GM18499 (cell line): ENCODE data around the gene CCL16.
"Not testable (repeated sequence)": the region's sequence is repeated elsewhere in the genome, so short reads cannot be mapped to it uniquely, and the experiment has no call there.

Experiments used
- ATAC-seq: cut with Tn5 transposase; IDR thresholded peaks from one replicate; pipeline ENCODE4 v1.9.1; 2021; ENCODE audit warnings: moderate number of reproducible peaks; ENCODE audit not compliant: insufficient read depth, unreplicated experiment

CCL16 gene

DNA sequence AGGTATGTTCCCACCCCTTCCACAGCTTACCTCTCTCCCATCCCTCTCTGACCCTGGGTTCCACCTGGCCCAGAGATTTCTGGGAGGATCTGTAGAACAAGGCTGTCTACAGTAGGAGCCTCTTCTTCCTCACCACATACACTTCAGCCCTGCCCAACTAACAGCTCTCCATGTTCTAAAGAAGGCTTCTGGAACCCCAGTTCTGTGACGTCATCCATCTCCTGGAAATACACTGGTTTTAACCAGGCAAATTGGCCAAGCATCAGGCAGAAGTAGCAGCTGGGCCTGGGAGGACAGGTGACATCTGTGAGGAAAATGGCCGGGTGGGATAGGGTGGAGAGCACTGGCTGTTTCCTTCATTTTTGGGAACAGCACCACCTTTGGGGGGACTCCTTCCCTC, 37.8 kb downstream of the CCL16 start, which contains the start of gene LYZL6:
Gene LYZL6, minus strand, starts transcription at position 177 of the 400 bp plus-strand sequence. CDS start 4,357 bp downstream, outside the sequence.
- no peak for ATAC-seq

- no peak for ATAC-seq
These were observed 38.6 kb downstream of the CCL16 start for GRCh38 chr17:35942588-35943186.

- ATAC-seq, result not testable (repeated sequence)
These were observed 42.8 kb downstream of the CCL16 start for GRCh38 chr17:35938492-35938891.

GRCh38 chr17:35936063-35936462, 45.2 kb downstream of the CCL16 start:
- no peak for ATAC-seq

DNA sequence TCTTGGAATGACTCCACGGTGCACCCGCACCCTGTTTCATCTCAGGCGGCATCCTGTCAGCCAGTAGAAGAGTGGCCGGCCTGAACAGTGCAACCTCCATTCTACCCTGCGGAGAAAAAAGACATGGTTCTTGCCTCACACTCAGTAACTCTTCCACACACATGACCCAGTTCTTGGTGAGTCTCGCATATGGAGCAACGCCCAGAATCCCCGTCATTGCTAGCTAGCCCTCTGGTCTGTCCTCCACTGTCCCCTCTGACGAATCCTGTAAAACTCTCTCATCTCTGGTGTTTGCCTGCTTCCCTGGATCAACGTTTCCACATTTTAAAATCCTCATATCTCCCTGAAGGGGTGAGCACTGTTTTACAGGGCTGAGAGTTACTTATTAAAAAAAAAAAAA, 46.5 kb downstream of the CCL16 start:
- ATAC-seq, result no peak

GRCh38 chr17:35932586-35932985, 48.7 kb downstream of the CCL16 start:
- no peak for ATAC-seq

DNA sequence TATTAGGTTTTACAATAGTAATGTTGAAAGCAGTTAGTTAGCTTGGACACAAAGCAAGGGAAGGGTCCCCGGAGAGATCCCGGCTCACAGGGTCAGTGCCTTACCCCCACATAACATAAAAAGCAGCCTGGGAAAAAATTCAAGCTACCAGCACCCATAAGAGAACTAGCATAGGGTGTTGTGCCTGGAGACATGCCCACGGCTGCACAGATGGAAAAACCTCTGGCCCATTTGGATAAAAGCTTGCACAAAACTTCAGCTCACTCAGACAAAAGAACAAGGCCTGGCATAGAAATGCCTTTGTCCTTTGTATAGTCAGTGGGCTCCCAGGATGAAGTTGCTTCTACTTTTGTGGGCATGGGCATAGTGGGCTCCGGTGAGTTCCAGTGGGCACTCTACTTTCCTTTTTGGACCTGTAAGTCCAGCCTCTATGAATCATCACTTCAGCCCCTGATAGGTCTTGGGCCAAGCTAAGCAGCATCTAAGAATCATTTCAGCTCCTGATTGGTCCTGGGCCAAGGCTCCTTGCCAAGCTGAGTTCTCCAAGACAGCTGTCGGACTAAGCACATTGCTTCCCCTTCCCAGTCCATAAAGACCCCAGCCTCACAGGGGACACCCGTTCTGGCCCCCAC, 49.4 kb downstream of the CCL16 start:
- ATAC-seq, result no peak

DNA sequence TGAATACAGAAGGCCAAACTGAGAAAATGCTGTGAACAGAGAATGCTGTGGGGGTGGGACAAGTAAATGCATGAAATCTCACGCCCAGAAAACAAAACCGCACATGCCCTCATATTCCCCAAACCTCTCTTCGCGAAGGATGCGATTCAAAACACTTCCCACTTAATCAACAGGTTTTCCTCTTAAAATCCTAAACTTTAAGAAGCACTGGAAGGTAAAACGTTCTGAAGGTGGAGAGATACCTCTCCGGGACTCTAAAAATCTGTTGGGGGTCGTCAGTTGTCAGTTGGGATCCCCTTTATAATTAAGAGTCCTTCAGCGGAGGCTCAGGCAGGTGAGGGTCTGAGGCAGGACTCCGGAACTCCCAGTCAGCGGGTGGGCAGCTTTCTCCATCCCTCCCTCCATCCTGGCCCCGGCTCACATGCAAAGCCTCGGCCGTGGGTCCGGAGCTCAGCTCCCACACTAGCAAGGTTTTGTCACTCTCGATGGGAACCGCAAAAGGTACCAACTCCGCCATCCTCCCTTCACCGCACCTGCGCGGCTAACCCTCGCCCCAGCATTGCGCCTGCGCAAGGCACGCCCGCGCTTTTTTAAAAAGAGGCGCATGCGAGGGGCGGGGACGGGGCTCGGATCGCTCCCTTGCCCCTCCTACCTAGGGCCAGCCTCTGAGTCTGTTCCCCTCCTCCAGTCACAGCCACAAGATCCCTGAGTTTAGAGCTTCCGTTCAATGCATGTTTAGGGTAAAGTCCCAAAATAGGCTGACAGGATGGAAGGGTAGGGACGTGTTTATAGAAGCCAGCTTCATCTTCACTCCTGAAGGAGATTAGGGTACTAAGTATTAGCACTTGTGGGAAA, 50.9 kb downstream of the CCL16 start, which contains the start of gene RDM1:
Gene RDM1, minus strand, starts transcription at position 563 of the 855 bp plus-strand sequence. Its CDS starts 46 bp downstream, at position 517.
- no peak for ATAC-seq

DNA sequence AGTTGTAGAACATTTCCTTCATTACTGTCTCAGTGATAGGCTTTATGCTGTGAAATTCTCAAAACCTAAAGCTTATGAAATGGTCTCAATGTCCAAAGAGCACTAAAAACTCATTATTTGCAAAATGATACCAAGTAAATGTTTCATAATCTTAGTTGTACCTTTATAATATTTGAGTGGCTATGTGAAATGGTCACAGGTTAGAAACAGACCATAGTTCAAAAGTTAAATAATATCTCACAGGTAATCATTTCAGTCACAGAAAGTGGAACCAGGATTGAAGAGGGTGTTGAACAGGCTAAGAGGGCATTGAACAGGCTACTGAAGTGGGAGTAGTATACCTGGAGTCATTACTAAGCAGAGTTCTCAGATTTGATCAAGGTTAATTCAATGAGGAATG, 53.6 kb downstream of the CCL16 start:
- ATAC-seq, result no peak
